Suppressor macrophage treated with lipopolysaccharide for 4 hours (primary cell): Measurements from ENCODE around the gene NIFK.
"Not testable (repeated sequence)": the region's sequence is repeated elsewhere in the genome, so short reads cannot be mapped to it uniquely, and the experiment has no call there.

ENCODE experiments used
- DNase-seq: peaks from one replicate; pipeline ENCODE4 v3.0.0-alpha.2; 2020

Gene NIFK

DNA sequence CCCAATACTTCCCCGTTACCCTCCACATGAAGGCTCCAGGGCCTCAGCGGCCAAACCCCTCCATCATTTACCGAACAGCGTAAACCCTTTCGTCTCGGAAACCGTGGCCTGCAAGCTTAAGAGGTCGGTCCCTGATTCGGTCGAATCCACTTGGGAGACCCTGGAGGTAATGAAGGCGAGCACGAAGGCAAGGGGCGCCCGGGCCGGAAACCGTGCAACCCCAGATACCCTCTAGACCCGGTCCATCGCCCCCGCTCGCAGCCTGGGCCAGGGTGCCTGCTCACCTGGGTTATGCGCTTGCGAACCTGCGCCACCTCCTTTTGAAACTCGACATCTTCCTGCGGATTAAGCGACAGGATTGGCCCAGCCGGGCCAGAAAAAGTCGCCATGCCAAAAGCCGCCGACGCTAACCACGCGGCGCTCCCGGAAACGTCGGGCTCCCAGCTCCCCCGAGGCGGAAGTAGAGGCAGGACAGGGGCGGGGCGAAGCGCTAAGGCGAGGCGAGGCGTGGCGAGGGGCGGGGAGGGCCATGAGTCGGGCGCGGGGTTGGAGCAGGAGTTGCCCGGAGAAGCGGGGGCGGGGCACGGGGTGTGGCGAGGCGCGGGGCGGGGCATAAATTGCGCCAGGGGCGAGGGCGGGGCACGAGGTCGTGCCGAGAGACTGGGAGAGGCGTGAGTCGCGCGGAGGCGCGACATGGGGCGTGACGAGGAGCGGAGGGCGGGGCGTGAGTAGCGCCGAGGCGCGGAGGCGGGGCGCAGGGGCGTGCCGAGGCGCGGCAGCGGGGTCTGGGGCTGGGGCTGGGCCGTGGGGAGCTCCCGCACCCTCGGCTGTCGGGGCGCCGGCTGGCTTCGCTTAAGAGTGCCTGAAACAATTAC lies at the start of gene NIFK:
TSS of gene NIFK (minus strand) at position 414 of the 875 bp plus-strand sequence. CDS start at position 389, 25 bp downstream.
- peak; percentile 100 for DNase-seq

DNA sequence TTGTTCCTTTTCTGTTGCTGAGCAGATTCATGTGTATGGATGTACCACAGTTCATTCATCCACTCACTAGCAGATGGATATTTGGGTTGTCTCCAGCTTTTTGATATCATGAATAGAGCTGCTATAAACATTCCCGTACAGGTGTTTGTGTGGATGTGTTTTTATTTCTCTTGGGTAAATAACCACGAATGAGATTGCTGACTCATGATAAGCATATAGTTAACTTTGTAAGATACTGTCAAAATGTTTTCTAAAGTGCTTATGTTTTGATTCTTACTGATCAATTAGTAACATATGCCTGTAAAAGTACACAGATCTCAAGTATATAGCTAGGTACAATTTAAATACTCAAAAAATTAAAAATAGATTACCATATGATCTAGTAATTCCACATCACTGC lies 46.5 kb upstream of the NIFK start:
- DNase-seq, result no peak

DNA sequence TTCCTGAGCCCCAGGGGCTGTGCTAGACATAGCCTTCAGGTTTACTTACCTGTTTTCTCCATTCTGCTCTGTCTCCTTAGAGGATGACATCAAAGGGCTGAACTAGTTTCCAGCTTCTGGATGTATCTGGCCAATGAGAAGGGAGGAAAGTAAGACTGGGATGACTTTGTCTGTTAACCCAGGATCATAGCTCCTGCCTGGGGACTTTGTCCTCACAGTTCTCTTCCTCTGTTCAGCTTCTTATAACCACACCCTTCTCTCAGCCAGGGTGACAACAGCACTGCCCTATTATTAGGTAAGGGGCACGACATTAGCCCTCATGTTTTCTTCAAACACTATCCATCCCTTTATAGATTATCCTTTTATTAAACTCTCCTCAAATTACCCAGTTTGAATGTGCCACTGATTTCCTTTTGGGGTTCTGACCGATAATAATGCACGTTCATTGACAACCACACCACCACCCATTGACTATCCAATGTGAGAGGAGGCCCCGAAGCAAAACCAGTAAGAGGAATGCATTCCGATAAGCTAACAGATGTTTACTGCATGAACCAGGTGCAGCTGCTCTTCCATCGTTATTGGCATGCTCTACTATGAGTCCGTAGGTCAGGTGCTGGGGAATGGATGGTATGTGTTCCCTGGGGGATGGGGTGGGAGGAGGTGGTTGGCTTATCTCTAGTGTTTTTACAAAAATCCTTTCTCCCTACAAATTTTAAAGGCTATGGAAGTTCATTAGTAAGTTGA lies 42.2 kb upstream of the NIFK start:
- DNase-seq, result no peak

DNA sequence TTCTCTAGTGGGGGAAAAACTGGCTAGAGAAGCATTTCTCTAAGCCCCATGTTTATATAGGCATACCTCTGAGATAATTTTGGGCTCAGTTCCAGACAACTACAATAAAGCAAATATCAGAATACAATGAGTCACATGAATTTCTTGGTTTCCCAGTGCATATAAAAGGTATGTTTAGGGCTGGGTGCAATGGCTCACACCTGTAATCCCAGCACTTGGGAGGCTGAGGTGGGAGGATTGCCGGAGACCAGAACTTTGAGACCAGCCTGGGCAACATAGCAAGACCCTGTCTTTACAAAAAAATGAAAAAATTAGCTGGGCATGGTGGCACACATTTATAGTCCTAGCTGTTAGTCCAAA lies 41.0 kb upstream of the NIFK start:
- DNase-seq, result no peak

DNA sequence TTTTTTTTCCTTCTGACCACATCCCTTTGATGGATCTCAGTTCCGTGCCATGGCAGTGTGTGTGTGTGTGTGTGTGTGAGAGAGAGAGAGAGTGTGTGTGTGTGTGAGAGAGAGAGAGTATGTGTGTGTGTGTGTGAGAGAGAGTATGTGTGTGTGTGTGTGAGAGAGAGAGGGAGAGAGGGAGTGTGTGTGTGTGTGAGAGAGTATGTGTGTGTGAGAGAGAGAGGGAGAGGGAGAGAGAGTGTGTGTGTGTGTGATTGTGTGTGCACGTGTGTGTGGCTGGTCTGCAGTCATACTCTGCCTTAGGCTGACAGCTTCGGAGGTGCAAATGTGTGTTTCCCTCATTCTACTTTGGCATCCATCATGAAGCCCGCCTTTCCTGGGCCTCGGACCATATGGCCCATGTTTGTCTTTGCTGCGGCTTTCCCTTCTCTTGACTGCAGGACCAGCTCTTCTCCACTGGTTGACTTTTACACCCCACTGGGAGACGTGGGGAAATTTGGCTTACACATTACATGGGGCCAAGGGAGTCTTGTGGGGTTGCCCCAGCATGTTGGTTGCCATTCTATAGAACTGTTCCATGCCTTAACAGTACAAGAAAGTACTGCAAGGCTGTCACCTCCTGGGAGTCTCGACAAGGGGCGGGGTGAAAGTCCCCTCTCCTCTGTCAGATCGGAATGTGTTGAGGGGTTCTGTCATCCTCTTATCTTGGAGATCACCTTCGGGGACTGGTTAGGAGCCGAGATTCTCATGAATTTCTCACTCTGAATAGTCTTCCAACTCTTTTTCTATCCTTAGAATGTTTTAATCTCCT lies 40.4 kb upstream of the NIFK start:
- DNase-seq, result no peak

DNA sequence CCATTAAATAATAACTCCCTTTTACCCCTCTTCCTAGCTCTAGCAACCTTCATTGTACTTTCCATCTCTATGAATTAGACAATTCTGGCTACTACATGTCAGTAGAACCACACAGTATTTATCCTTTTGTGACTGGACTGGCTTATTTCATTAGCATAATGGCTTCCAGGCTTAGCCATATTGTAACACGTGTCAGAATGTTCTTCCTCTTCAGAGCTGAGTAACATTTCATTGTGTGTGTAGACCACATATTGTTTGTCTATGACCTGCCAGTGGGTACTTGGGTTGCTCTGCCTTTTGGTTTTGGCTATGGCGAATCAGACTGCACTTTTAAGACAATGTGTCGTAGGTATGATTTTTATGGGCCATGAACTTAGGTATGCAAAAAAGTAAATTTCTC lies 39.7 kb upstream of the NIFK start:
- DNase-seq, result no peak

DNA sequence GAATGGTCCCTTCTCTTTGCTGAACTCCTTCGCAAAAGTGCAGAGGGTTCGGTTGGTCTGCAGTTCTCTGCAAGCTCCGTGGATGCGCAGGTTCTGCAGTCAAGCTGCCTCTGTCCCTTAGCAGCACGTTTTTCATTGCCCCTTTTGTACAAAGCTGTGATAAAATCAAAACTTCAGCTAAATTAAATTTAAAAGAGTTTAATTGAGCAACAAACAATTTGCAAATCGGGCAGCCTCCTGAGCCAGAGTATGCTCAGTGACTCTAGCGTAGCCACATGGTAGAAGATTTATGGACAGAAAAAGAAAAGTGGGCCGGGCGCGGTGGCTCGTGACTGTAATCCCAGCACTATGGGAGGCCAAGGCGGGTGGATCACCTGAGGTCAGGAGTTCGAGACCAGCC lies 37.6 kb upstream of the NIFK start:
- no peak for DNase-seq

DNA sequence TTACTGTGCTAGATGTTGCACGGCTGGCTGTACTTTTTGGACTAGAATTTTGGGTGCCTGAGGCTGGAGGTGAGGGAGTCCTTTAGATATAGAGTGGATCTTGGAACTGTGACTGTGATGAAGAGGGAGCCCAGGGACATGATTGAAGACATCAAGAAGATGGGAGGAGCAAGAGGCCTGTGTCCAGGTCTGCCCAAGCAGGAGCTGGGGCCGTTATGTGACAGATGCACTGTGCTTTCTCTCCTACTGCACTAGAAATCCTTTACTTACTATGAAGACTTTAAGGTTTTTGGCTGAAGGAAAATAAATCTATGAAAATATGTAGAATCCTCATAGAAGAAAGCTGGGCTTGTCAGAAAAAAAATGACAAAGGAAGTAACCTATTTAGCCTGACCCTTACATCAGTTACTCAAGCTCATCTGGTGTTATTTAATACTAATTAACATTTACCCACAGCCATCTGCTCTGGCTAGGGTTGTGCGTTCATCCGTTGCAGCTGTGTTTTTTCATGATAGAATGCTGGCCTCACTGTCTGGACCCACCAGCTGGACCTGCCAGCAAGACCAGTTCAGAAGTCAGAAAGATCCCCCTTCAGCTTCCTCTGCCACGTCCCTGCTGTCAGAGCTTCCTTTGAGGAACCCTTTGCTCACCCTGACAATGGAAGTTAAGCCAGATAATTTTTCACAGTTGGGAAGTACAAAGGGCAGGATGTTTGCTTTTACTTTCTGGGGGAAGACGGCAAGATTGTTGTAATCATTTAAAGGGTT lies 35.5 kb upstream of the NIFK start:
- DNase-seq, result no peak

DNA sequence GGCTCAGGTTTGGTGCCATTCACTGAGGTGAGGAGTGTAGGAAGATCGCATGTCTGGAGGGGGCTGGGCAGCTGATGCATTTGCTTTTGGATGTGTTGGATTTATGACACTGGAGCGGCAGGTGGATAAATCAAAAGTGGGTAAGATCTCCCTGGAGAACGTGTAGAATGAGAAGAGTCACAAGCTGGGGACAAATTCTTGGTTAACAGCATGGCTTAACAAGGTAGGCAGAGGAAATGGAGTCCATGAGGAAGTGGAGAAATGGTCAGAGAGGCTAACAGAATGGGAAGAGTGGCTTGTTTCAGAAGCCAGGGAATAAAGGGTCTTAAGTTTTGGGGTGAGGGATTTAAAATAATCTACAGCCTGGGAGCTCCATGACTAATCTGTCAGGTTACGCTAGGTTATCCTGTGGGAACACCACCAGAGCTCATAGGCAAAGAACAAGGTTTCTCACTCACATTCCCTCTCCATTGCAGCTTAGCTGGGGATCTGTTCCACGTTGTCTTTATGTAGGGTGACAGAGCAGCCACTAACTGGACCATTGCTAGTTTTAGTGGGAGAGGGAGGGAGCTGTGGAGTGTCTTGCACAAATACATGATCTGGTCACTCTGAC lies 31.6 kb upstream of the NIFK start:
- no peak for DNase-seq

DNA sequence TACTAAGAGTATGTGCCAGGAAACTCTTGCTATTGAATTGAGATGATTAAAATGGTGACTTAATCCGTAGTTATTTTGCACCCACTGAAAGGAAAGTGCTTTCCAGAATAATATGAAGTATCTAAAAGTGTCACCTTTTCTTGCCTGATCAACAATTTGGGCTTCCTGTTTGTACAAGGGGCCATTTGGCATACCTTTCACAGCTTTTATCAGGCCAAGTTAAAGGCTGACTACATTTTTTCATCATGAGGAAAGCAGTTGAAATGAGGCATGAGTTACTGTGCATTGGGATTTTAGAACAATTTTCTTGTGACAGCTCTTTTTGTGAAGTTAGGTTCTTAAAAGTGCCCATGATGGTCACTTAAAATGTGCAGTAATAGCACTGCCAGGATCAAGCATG lies 29.9 kb upstream of the NIFK start:
- DNase-seq, result no peak

DNA sequence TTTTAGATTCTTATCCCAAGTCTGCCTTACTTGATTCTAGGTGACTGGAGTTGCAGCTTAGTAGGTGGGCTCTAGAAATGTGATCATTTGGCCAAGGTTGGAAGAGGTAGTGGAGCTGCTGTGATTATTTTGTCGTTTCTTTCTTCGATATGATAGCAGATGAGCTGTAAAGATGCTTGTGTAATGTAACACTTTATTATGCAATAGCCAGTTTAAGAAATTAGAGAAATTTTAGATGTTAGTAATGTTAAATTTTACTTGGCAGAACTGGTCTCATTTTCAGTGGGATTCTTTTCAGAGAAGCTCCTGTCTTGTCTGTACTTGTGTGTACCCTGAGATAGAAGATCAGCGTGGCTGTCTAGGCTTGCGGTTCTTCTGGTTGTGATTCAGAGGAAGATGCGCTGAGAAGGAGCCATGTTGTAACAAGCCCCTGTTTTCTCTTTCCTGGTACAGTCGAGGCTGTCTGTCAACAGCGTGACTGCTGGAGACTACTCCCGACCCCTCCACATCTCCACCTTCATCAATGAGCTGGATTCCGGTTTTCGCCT lies 28.1 kb upstream of the NIFK start:
- no peak for DNase-seq

DNA sequence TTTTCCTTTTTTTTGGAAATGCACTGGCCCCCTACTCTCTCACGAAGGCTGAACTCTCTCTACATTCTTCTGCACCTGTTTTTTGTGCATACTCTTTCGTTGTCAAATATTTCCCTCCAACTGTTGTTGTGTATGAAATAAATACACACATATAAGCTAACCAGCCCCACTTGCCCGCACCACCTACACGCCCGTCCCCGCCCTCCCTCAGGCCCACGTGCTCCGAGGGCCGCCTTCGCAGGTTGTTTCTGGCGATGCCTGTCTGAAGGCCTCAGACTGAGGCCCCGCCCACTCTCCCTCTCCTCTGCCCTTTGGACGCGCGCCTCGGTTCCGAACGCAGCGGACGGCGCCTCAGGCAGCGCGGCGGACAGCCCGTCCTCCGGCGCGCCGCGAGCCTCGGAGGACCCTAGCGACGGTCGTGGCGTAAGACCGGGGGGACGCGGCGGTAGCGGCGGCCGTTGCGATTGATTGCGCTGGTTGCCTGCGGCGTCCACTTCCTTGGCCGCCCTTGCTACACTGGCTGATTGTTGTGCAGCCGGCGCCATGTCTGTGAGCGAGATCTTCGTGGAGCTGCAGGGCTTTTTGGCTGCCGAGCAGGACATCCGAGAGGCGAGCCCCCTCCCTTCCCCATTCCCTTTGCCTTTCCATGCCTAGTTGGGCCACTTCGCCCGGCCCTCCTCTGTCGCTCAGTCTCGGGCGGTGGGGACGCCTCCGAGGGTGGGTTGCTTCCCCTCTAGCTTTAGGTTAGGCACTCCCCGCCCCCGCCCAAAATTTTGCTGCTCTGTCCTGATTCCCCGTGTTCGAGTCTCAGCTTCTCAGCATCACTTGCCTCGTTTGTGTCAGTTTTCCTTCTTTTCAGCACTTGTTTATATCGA lies 18.8 kb upstream of the NIFK start, which contains the start of gene TSN:
TSS of gene TSN (plus strand) at position 415 of the 875 bp plus-strand sequence. CDS start at position 544, 129 bp downstream.
- DNase-seq, result peak; percentile 99

DNA sequence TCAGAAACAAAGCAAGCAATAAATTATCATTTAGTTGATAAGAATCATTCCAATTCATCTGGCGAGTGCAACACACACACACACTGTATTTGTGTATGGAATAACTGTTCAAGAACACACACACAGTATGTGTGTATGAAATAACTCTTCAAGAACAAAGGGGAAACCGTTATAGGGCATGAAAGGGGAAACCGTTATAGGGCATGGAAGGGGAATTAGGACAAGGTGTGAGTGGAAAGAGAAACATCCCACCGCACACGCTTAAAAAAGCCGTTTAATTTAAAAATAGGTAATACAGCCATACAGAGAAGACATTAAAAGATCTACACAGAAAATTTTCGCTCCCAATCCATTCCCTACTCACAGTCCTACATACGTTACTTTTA lies 18.2 kb upstream of the NIFK start:
- DNase-seq, result no peak

DNA sequence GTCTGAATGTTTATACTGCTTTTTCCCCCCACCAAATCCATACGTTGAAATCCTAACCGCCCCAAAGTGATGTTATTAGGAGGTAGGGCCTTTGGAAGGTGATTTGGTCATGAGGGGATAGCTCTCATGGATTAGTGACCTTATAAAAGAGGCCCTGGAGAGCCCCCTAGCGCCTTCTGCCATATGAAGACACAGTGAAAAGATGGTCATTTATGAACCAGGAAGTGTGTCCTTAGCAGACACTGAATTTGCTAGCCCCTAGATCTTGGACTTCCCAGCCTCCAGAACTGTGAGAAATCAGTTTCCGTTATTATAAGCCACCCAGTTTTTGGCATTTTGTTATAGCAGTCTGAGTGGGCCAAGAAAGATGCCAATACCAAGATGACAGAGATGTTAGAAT lies 11.5 kb upstream of the NIFK start:
- peak; percentile 7 for DNase-seq

DNA sequence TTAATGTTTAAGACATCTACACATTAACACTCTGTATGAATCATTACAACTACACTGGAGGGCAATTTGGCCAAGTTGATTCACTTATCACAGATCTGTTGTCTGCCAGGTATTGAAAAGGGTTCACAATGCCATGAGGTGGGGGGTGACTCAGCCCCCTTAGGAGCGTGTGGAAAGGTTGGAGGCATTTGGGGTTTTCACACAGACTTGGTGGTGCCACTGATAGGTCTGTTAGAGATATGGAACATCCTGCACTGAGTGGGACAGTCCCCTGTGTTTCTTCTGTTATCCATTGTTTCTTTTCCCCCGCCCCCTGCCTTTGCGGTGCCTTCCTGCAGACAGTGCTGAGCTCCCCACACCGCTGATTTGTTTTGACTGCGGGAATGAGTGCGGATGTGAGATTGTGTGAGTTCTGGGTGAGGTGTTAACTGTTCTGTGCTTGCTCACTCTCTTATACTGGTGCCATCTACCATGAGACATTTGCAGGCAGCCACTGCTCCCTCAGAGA lies 9.4 kb upstream of the NIFK start:
- DNase-seq, result no peak

DNA sequence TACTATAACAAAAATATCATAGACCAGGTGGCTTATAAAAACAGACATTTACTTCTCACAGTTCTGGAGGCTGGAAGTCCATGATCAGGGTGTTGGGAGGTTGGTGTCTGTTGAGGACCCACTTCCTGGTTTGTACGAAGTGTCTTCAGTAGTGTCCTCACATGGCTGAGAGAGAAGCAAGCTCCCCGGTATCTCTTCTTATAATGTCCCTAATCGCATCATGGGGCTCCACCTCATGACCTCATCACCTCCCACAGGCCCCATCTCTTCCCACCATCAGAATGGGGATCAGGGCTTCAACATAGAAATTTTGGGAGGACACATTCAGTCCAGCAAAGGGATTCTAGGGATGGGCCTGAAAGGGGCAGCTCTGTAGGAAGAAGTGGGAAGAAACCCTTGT lies 4.8 kb upstream of the NIFK start:
- DNase-seq, result peak; percentile 16

DNA sequence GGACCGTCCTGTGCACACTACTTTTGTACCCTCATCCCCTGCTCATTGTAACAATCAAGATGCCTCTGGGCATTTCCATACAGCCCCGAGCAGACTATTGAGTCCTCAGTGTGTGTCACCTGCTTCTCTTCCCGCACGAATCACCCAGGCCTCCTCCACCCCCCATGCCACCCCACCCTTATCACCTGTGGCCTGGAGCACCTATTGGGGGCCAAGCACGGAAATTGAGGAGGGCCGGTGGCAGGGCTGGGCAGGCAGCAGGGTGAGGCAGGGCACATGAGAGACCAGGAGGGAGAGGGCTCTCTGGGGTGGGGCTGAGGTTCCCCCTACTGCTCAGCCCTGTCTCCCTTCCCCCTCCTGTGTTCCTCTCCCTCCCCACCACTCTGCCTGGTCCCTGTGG lies 4.3 kb upstream of the NIFK start:
- DNase-seq, result no peak

DNA sequence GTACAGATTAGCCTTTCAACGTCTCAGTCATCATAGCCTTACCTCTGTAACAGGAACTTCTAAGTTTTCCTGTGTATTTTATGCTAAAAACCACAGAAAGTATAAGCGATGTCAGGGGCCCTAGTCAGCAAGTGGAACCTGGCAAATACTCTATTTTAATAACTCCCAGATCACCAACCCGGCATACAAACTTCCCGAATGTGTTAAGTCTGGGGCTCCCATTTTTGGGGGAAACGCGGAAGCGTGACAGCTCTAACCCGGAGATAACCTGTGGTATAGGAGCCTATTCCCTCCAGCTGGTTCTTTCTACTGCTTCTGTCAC lies 574 bp downstream of the NIFK start:
- DNase-seq, result peak; percentile 17

DNA sequence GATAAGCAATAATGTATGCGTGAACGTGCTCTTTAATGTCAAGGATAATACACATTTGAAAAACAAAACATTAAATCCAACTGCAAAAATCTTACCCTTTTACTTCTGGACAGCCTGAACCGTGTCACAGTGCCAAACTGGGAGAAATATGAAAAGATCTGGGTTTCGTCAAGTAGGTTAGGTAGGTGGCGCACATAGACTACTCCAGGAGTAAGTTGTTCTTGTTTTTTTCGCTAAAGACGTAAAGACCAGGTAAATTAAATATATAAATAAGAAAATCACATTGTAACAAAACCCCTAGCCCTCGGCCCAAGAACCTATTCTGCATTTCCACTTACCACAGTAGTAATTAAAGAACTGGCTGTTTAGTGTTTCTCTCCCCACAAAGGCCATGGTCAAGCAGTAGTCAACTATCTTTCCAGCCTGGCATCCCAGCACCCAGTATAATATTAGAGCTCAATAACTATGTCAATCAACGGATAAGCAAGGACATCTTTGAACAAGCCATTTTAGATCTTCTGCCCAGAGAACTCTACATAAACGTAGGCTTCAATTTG lies 1.1 kb downstream of the NIFK start:
- DNase-seq, result peak; percentile 7

DNA sequence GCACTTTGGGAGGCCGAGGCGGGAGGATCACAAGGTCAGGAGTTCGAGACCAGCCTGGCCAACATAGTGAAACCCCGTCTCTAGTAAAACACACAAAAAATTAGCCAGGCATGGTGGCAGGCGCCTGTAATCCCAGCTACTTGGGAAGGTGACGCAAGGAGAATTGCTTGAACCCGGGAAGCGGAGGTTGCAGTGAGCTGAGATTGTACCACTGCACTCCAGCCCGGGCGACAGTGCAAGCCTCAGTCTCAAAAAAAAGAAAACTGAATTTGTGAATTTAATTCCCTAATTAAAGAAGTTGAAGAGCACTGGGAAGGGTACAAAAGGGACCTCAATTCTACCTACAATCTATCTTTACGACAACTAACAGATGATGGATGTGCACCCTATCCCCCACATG lies 2.1 kb downstream of the NIFK start:
- not testable (repeated sequence) for DNase-seq
